CD4-positive, alpha-beta T cell treated with Interleukin-6 for 4 hours (primary cell): Measurements from ENCODE around the gene NME3.
"Not testable (repeated sequence)": the region's sequence is repeated elsewhere in the genome, so short reads cannot be mapped to it uniquely, and the experiment has no call there.

ENCODE experiments used
- DNase-seq: peaks from one replicate; pipeline ENCODE4 v3.0.0-alpha.2; 2020; ENCODE audit warnings: mixed read lengths

NME3 gene

DNA sequence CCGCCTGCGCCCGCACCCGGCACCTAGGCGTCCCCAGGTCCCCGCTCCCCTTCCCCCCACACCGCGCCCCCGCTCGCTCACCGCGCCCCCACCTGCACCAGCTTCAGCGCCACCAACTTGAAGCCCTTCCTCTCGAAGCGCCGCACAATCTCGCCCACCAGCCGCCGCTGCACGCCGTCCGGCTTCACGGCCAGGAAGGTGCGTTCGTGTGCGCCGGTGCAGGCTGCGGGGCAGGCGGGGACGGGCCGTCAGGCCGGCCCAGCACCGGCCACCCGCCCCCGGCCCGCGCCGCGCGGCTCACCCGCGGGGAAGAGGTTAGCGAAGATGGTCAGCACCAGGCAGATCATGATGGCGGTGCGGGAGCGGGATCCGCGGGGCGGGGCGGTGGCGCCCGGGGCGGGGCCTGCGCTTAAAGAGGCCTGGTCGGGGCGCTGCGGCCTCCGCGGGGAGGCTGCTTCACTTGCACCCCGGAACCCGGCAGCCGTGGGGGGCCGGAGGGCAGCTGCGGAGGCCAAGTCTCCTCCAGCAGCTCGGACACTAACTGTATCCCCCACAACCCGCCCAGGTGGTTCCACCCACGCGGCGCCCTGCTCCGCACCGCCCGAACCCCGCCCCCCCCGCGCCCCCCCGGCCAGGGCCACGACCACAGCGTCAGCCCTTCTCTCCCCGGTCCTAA lies at the start of gene NME3:
Gene NME3 (minus strand): TSS at position 356 of the 676 bp plus-strand sequence. CDS start 9 bp downstream, at position 347.
- DNase-seq: peak; percentile 83

DNA sequence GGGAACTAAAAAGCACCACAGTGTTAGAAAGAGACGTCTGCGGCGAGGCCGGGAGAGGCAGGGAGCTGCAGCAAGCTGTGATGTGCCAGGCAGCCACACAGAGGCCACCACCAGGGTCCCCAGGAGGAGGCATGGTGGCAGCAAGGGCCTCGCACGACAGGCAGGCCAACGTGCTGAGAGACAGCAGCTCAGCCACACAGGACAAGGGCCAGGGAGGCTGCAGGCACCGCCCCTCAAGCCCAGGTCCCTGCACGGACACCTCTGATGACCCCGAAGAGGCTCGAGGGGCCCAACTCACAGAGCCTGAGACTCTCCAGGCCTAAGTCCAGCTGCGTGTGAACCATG lies 49.6 kb upstream of the NME3 start:
- DNase-seq: no peak

DNA sequence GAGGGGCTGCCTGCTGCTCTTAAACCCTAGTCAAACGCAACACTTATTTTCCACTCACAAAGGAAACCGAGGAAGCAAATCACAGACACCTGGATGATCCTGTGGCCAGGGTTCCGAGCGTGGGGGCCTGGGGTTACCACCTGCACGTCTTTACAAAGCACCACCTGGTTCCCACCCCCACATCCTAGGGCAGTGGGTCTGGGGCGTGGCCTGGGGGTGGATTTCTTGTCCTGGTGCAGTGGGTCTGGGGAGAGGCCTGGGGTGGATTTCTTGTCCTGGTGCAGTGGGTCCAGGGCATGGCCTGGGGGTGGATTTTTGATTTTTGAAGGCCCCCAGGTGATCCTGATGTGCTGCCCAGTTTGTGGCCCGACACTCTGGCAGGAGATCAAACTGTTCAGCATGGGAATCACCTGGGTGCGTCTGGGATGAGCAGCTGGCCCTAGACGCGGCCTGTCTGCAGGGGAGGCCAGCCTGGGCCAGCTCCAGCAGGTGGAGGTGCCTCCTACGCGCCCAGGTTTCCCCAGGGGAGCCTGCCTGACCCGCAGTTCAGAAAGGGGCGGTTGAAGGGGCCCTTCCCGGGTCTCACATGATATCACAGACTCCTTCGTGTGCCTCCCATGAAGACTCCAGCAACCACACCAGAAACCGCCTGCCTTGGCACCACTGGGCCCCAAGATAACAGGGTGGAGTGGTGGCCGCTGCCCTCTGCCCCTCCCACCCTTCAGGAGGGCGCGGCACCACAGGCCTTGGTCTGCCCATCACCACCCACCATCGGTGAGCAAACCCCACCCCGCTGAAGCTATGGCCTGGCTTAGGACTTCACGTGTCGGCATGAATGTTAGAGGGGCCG lies 49.0 kb upstream of the NME3 start:
- DNase-seq: no peak

DNA sequence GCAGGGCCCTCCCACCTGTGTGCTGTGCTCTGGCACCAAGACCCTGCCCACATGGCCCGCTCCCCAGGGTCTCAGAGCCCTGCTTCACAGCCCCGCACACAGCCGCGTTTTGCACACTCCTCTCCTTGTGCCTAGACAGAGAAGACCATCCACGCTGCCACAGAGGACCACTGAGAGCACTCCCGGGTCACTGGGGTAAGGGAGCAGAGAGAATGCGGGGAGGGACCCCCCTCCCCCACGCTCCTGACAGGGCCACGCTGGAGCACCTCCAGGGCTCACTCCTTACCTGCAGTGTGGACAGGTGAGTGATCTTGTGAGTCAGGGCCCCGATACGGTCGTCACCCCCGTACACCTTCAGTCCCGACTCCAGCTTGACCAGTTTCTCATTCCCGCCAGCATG lies 48.3 kb upstream of the NME3 start:
- no peak for DNase-seq

DNA sequence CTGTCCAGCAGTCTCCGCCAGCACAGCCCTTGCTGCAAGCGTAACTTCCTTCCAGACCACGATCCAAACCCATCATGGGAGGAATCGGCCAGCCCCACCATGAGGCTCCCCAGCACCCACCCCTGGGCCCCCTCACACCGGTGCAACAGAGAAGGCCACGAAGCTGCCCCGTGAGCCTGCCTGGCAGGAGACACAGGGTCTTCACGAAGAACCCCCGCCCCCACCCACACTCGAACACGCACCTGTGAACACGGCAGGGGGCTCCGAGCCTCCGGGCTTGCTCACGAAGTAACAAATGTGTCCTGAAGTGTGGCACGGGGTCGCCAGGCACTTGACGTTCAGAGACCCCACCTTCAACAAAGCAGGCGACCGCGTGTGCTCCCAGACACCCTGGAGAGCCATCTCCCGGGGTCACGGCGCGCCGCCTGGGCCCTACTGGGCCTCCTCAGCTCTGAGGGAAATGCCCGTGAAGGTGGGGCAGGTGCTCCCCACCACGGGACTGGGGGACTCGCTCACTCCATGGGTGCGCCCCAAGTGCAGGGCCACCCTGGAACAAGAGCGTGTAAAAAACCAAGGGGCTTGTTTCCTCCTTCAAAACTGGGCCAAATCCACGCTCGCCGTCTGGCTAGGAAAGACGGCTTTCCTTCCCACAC lies 47.7 kb upstream of the NME3 start:
- DNase-seq: no peak

DNA sequence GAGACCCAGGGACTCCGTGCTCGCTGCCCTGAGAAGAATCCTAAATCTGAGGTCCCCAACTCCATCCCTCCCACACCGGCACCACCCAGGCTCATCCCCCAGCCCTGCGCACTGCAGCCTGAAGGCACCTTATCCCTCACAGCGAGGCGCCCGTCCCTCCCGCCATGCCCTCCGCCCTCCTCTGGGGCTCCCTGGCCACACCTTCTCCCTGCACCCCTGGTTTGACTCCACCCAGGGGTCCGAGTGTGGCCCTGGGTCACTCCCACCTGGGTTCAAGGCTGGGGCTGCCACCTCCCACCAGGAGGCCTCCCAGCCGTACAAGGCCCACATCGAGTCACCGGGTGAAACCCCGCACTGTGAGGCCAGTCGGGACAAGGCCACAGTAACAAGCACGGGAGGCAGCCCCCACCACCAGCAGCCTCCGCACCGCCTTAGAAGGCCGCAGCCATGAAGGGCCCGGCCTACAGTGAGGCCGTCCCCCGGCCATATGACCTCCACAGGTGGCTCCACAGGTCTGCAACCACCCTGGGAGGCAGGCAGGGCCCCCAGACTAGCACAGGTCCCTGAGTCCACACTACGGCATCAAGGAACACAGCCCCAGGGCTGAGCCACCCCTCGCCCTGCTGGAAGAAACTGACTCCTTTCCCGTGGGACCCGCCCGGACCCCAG lies 47.0 kb upstream of the NME3 start:
- no peak for DNase-seq

DNA sequence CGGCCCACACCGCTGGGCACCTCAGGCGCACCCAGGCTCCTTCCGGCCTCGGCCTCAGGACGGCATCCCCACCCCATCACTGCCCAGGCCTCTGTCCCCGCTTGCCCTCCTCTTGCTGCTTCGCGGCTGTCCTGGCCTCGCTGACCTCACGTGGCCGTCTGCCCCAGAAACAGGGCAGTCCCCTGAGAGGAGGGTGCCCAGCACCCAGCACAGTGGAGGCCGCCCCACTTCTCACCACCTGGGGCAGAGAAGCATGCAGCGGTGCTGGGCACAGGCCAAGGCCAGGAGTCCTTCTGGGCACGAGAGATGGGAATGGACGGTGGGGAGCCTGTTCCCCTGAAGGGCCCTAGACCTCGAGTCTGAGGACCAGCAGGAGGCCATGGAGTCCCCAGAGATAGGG lies 46.4 kb upstream of the NME3 start:
- DNase-seq: no peak

DNA sequence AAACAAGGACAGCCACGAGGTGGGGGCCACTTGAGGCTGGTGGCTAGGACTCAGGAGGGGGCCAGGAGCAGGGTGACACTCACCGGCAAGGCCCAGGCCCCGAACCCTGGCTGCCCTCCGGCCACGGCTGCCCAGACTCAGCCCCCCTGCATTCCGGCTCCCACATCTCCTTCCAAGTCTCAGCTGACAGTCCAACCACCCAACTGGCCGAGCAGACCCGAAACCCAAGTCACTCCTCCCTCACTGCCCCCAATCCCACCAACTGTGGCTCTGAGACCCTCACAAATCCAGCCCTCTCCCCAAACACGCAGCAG lies 45.9 kb upstream of the NME3 start:
- DNase-seq: no peak

DNA sequence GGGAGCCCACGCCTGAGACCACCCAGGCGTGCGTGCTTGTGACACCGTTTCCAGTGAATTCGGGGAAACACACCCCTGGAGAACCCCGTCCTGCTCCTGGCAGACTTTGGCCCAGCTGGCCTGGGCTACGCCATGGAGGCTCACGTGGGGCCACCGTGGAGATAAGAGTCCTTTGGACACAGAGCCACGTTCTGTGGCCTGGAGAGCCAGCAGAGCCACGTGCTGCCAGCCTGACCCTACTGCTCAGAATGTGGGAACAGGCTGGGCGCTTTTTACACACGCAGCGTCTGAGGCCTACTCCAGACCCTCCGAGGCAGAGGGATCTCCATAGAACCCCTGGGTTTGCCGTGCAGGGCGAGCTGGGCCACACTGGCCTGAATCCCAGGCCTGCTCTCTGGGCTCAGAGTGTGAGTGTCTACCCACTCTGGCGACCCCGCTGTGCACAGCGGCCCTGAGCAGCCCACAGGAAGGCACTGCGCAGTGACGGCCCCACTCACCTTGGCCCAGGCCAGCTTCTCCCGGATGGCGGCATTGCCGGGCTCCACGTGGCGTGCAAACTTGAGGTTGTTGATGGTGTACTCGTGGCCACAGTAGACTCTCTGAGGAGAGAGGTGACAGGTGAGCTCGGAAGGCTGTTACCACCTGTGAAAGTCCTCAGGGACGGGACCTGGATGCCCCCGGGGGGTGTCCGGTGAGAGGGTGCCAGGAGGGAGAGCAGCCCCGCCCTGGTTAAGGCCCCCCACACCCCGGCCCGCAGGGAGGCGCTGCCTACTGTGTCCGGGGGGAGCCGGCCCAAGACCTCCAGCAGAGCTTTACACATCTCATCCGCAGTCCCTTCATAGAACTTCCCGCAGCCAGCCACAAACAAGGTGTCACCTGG lies 45.3 kb upstream of the NME3 start:
- DNase-seq: no peak

DNA sequence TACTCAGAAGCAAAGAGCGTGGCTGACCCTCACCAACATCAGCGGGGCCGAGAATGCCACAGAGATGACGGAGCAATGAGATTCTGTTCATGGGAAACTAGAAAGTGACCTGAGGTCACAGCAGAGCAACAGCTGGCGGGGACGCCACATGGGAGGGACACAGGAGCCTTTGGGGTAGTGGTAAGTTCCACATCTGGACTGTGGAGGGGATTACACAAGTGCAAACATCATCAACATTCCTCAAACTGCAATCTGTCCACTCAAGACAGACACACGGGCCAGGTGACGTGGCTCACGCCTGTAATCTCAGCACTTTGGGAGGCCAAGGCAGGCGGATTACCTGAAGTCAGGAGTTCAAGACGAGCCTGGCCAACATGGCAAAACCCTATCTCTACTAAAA lies 44.1 kb upstream of the NME3 start:
- DNase-seq: no peak

DNA sequence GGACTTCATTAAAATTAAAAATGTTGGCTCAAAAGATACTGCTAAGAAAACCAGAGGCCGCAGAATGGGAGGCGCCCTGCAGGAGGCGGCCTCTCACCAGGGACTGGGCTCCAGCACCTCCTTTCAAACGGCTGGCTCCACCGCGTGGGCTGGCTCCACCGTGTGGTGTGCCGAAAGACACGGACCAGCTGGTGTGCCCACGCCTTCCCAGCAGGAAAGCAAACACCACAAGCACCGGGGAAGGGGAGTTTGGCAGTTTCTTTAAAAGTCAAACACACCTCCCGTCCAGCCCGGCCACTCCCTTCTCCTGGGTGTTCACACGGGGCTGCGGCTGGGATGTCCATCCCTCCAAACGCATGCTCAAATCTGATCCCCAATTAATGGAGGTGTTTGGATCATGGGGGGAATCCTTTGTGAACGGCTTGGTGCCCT lies 41.4 kb upstream of the NME3 start:
- DNase-seq: peak; percentile 65

DNA sequence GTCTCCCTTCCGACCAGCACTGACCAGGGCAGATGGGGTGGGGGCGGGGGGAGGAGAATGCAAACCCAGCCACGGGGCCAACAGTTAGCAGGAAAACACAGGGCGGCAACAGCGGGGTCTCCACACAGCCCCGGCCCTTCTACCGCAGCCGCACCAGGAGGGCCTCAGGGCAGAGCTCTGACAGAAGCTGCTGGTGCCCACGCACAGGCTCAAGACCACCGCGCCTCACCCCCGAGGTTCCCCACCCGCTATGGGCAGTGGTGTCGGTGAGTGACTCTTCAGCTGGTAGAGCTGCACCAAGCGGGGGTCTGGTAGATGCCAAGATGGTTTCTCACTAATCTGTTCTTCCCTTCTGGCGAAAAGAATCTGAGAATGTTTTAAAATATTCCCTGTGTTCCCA lies 39.2 kb upstream of the NME3 start:
- no peak for DNase-seq

DNA sequence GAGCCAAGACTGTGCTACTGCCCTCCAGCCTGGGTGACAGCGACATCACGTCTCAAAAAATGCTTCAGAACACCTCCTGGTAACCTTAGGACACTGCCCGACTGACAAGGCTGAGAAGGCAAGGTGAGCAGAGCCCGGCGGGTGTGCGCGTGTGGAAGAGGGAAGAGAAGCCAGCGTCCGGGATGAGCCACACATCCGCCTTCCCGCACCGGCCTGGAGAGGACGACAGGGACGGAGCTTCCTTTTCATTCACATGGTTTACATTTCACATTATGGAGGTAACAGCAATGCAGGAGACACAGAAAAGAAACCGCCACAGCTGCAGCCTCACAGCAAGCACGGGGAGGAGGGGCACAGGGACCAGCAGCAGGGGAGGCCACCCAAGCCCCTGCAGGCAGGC lies 38.8 kb upstream of the NME3 start:
- no peak for DNase-seq

DNA sequence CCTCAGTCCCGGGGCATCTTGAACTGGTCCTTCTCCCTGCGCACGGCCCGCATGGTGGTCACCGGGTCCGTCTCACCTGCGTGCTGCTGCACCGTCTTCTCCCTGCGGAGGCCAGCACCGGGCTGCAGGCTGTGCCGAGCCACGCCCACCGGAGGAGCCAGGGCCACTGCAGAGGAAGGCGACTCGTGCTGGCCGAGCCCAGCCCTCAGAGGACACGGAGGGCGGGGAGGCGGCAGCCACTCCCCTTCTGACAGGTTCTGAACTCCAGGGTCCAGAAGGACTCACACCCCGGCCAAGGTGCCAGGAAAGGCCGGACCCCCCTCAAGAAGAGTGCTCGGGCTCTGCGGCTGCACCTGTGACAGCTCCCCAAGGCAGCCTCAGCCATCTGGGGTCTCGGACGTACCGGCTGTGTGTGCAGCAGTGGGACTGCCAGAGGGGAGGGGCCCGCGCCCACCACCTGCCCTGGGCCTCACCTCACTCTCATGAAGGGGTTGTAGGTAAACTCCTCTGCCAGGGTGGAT lies 38.0 kb upstream of the NME3 start:
- no peak for DNase-seq

DNA sequence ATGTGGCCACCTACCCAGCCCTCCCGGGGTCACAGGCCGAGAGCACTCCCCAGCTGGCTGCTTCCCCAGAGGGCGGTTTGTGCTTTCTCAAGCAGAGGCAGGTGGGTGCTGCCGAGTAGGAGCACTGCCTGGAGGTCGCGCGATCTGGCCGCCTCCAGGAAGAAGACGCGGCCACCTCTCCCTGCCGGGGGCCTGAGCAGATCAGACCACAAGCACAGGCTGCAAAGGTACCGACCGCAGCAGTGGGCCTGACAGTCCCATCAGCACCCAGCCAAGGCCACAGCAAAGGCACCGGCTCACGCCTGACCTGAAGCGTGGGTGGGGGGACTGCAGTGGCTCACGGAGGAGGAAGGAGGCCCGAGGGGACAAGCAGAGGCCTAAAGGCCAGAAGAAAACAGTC lies 37.3 kb upstream of the NME3 start:
- no peak for DNase-seq

DNA sequence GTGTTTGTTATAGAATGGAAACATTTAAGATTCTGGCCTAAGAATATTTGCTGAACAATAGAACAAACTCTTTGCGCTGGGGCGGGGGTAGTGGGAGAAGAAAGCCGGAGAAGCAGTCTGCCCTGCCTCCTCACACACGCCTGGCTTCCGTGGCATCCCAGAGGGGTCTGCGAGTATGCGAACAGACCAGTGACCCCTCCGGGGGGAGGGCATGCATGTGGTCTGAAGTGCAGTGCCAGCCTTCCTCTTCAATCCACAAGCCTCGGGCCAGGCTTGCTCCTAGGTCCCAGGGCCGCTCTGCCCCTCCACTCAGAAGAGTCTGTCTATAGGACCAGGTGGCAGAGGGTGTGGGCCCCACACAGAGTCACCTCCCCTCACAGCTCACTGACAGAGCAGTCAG lies 36.3 kb upstream of the NME3 start:
- no peak for DNase-seq

DNA sequence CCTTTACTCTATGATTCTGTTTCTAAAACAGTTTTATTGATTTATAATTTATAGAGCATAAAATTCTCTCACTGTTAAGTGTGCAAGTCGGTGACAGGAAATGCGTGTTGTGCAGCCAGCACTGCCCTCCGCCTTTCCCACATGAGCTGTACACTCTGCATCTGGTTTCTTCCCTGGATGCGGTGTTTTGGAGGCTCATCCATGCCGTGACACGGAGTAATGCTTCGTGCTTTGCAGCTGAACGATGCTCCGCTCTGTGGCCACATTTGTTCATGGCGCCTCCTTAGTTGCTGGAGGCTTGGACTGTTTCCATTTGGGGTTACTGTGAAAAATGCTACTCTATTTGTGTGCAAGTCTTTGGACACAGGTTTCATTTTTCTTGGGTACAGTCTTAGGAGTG lies 29.4 kb upstream of the NME3 start:
- no peak for DNase-seq

DNA sequence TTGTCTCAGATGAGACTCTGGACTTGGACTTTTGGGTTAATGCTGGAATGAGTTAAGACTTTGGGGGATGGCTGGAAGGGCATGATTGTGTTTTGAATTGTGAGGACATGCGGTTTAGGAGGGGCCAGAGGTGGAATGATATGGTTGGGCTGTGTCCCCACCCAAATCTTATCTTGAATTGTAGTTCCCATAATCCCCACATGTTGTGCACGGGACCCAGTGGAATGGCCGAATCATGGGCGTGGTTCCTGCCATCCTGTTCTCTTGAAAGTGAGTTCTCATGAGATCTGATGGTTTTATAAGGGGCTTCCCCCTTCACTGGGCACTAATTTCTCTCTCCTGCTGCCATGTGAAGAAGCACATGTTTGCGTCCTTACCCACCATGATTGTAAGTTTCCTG lies 27.9 kb upstream of the NME3 start:
- DNase-seq: not testable (repeated sequence)

DNA sequence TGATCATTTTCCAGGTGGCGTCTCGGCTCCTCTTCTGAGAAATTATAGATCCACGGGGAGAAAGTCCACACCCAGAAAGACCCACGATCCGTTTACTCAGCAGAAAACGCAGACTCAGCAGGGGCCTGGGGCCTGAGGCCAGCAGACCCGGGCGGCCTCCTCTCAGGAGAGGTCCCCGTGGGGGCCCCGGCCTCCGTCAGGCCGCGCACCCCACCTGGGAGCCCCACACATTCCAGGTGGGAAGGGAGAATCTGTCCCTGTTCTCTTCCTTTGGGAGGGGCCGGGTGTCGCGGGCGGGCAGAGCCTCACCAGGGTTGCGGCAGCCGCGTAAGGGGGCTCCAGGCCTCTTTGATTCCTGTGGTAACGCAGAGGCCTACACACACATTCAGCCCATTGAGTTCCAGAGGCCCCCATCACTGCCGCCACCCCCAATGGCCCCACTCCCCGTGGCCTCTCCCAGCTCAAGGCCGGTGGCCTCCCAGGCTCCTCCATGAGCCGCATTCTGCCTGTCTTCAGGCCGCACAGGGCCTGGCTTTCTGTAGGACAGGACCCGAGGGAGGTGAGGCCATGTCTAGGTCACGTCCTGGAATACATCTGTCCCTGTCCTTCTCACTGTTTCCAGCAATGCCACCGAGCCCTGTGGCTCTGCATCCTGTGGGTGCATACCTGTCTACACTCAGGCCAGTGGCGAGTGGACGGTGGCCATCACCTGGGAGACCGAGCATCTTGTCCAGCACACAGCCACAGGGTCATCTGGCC lies 23.7 kb upstream of the NME3 start:
- DNase-seq: no peak

DNA sequence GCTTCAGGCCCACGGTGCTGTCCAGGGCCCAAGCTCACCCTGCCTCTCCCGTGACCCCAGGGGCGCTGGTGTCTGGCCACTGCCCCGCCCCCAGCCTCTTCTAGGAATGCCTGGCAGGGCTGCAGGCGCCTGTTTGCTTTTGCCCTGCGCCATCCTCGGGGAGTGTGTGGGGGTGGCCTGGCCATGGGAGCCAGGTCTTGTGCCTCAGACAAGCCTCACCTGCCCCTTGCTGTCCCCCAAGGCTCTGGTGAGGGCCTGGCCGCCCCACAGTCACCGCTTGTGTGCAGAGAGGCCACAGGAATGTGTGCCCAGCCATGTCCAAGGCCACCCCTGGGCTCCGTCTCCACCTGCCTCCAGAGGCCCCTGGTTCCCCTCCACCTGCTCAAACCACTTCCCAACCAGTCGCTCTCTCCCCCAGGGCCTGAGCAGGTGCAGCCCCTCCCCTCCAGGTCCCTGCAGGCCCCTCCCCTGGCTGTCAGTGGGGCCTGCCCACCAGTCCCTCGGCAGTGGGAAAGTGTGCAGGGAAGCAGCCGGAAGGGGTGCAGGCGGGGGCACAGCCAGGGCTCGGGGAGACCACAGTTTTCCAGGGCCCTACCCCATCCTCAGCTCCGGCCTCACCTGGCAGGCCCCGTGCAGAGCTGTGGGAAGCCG lies 23.0 kb upstream of the NME3 start:
- DNase-seq: no peak

DNA sequence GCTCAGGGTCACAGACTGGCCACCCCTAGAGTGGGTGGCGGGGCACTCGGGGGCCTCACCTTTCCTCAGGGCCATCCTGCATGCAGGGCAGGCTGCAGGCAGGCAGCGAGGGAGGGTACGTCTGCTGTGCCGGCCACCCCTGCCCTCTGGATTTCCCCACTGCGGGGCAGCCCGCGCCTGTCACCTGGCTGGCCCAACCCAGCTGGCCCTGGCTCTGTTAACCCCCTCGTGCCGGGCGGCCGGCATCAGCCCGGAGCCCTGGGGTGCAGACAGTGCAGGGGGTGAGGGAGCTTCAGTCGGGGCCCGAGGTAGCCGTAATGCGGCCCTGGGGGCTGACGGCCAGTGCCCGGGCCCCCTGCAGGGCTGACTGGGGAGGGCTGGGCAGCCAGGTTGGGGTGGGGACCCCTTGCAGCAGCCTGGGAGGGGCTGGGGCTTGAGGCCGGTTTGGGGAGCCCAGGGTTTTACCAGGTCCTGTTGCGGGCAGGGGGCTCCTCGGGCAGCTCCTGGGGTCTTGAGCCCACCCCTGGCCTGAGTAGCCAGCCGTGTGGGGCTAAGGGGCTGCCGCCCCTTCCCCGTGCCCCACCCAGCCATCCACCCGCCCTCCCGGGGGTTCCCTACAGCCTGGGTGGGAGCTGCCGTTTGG lies 22.4 kb upstream of the NME3 start, which contains the start of gene IGFALS:
Gene IGFALS (minus strand): TSS at position 128 of the 643 bp plus-strand sequence. CDS start 53 bp downstream, at position 75.
- DNase-seq: no peak
